ENCODE data around the gene FAM3A. TPM values are rescaled to one million over a fixed set of nuclear protein-coding genes. Genes with fewer than 3 reads are reported as not detected.

FAM3A gene
- total and polyA plus RNA-seq, 10 of the 15 experiments (the other 5 are each of a cell fraction or from before 2014, with no cell fraction given): 0.29 to 21.1 (median 11.4) TPM

DNA sequence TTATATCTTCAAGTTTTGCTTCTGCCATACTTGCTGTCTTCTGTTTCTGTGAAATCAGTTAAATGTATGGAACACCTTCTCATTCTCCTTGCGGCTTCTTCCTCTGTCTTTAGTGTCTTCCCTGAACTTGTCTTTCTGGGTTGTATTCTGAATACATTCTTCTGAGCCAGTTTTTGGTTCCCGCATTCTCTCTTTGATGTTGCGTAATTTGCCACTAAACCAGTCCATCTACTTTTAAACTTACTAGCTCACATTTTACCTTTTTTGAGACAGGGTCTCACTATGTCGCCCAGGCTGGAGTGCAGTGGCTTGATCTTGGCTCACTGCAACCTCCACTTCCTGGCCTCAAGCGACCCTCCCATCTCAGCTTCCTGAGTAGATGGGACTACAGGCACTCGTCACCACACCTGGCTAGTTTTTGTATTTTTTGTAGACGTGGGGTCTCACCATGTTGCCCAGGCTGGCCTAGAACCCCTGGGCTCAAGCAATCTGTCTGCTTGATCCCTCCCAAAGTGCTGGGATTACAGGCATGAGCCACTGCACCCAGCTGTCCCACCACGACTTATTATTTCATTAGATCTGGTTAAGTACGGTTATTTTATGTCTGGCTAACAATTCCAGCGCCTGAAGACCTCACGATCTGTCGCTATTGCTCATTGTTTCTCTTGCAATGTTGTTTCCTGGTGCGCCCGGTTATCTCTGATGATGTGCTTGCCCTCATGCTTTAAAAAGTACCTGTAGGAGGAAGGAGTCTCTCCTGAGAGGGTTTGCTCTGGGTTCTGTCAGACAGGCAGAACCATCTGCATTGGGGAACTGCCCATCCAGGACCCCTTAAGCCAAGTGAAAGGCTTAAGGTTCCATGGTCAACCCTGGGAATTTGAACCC, 9.8 kb upstream of the FAM3A start (continued):
- no peak for TF ChIP-seq NR2F1 (conservative IDR thresholded peaks at IDR 0.05)
- no peak for TF ChIP-seq SMARCA5 (IDR thresholded peaks at IDR 0.05)

DNA sequence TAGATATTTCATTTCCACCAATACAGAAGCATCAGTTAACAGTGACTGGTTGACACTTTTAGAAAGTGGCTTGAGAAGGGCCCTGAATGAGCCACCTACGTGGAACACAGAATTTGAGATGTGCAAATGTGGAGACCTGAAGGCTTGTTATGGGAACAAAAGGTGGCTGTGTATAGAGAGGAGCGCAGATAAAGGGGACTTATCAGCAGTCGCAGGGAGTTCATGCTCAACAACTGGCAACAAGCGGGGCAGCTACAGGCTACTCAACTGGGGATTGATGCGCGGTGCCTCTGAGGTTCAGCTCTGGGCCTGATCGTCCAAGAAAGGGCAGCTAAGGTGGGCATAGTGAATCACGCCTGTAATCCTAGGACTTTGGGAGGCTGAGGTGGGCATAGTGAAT, 3.4 kb upstream of the FAM3A start:
- CTCF ChIA-PET: no interaction called here

More for the DNA sequence above, 3.4 kb upstream of the FAM3A start:
- FAIRE-seq (no peak), DNase-seq (ENCODE audit: low read depth, low spot score) (no peak), ATAC-seq (no peak)
- Histone ChIP-seq H3K79me2 (ENCODE audit: control insufficient read depth, insufficient read depth, low read length) (no peaks in the 10 kb centered on the region; the same call in none of the 2 replicates), H3K4me1 (ENCODE audit: control insufficient read depth, insufficient read depth, low read length) (no peaks in the 10 kb centered on the region), H3K4me2 (ENCODE audit: control insufficient read depth, insufficient read depth) (no peak overlapping the region), H3K9ac (ENCODE audit: control insufficient read depth, insufficient read depth, low read length) (no peak overlapping the region), H4K20me1 (ENCODE audit: control insufficient read depth, insufficient read depth) (no peaks in the 10 kb centered on the region), H3K27me3 (replicated peaks in 1 of 2; ENCODE audit: control insufficient read depth in 2 of 2, insufficient read depth in 2 of 2, low read length in 1 of 2) (no peaks in the 10 kb centered on the region), H2AFZ (ENCODE audit: control insufficient read depth, low read depth, low read length) (no peak overlapping the region), H3K4me3 (no peak overlapping the region), H3K36me3 (ENCODE audit: control insufficient read depth in 2 of 2, insufficient read depth in 2 of 2, low read length in 1 of 2) (no peaks in the 10 kb centered on the region), H3K27ac (ENCODE audit: control insufficient read depth, insufficient read depth) (no peak overlapping the region), H3K9me3 (replicated peaks; ENCODE audit: control insufficient read depth, insufficient read depth, low read length) (no peaks in the 10 kb centered on the region; the same call in 2 of the 3 replicates)
- in situ Hi-C loops (cut with MboI) (no loop called here), intact Hi-C loops (cut with micrococcal nuclease; ENCODE audit: unreplicated experiment) (loop anchor here (5.0 kb wide), 1 partner anchor 42 kb away; the partner anchor contains the start of gene LAGE3)
- POLR2A ChIA-PET: interaction anchor here (0.7 kb wide), 1 partner anchor 120 kb away, joined by 6 read pairs; no protein-coding TSS in a partner anchor
- WGBS (ENCODE audit: insufficient coverage, insufficient replicate concordance, low lambda C conversion rate, missing lambda C conversion rate): 78% methylated on average over 7 of the region's 8 CpGs
- SMC1A ChIA-PET (ENCODE audit: uncharacterized antibody, unreplicated experiment): interaction anchor here (1.1 kb wide), 1 partner anchor 14 kb away, joined by 3 read pairs; no protein-coding TSS in a partner anchor
- no TSS peak for BruUV-seq (replicated peaks)
- TF ChIP-seq TBL1XR1 (IDR thresholded peaks at IDR 0.05; ENCODE audit: low read depth, low read length) (no peak), MEF2A (IDR thresholded peaks at IDR 0.05; ENCODE audit: insufficient read depth, low read depth, low read length) (no peak), CHD1 (IDR thresholded peaks at IDR 0.05; ENCODE audit: low read depth, low read length) (no peak), SMC3 (IDR thresholded peaks at IDR 0.05; ENCODE audit: borderline replicate concordance, low read length) (no peak), RFX5 (IDR thresholded peaks at IDR 0.05; ENCODE audit: low read depth, low read length) (no peak), NRF1 (conservative IDR thresholded peaks at IDR 0.05; ENCODE audit: low read depth, low read length) (no peak), BRCA1 (IDR thresholded peaks at IDR 0.05; ENCODE audit: low read depth, low read length) (no peak), PAX8 (IDR thresholded peaks at IDR 0.05) (no peak), ASH2L (IDR thresholded peaks at IDR 0.05; ENCODE audit: borderline replicate concordance, low read depth) (no peak), ZNF622 (IDR thresholded peaks at IDR 0.05) (no peak), JUNB (IDR thresholded peaks at IDR 0.05) (no peak), ATF7 (IDR thresholded peaks at IDR 0.05; ENCODE audit: low read depth) (no peak)
- TF ChIP-seq, protein P1, sequence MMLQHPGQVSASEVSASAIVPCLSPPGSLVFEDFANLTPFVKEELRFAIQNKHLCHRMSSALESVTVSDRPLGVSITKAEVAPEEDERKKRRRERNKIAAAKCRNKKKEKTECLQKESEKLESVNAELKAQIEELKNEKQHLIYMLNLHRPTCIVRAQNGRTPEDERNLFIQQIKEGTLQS (IDR thresholded peaks at IDR 0.05; ENCODE audit: borderline replicate concordance, extremely low read depth, low read depth, low read length): no peak
- TF ChIP-seq, protein P2, sequence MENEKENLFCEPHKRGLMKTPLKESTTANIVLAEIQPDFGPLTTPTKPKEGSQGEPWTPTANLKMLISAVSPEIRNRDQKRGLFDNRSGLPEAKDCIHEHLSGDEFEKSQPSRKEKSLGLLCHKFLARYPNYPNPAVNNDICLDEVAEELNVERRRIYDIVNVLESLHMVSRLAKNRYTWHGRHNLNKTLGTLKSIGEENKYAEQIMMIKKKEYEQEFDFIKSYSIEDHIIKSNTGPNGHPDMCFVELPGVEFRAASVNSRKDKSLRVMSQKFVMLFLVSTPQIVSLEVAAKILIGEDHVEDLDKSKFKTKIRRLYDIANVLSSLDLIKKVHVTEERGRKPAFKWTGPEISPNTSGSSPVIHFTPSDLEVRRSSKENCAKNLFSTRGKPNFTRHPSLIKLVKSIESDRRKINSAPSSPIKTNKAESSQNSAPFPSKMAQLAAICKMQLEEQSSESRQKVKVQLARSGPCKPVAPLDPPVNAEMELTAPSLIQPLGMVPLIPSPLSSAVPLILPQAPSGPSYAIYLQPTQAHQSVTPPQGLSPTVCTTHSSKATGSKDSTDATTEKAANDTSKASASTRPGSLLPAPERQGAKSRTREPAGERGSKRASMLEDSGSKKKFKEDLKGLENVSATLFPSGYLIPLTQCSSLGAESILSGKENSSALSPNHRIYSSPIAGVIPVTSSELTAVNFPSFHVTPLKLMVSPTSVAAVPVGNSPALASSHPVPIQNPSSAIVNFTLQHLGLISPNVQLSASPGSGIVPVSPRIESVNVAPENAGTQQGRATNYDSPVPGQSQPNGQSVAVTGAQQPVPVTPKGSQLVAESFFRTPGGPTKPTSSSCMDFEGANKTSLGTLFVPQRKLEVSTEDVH (IDR thresholded peaks at IDR 0.05; ENCODE audit: low read depth, partially characterized antibody): no peak
- TF ChIP-seq, protein P3, sequence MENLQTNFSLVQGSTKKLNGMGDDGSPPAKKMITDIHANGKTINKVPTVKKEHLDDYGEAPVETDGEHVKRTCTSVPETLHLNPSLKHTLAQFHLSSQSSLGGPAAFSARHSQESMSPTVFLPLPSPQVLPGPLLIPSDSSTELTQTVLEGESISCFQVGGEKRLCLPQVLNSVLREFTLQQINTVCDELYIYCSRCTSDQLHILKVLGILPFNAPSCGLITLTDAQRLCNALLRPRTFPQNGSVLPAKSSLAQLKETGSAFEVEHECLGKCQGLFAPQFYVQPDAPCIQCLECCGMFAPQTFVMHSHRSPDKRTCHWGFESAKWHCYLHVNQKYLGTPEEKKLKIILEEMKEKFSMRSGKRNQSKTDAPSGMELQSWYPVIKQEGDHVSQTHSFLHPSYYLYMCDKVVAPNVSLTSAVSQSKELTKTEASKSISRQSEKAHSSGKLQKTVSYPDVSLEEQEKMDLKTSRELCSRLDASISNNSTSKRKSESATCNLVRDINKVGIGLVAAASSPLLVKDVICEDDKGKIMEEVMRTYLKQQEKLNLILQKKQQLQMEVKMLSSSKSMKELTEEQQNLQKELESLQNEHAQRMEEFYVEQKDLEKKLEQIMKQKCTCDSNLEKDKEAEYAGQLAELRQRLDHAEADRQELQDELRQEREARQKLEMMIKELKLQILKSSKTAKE (IDR thresholded peaks at IDR 0.05; ENCODE audit: low read depth, poor library complexity, severe bottlenecking): no peak
- RAD21 ChIA-PET (ENCODE audit: unreplicated experiment): interaction anchor here (0.7 kb wide), 1 partner anchor 140 kb away, joined by 3 read pairs; the partner anchor contains the start of gene EMD
